IPS-NIHi7 (cell line): ENCODE measurements around the gene COX7A2.

Experiments
- DNase-seq: peaks from one replicate; pipeline ENCODE4 v3.0.0; 2012; ENCODE audit warnings: mixed read lengths; ENCODE audit errors: extremely low spot score

COX7A2 gene

DNA sequence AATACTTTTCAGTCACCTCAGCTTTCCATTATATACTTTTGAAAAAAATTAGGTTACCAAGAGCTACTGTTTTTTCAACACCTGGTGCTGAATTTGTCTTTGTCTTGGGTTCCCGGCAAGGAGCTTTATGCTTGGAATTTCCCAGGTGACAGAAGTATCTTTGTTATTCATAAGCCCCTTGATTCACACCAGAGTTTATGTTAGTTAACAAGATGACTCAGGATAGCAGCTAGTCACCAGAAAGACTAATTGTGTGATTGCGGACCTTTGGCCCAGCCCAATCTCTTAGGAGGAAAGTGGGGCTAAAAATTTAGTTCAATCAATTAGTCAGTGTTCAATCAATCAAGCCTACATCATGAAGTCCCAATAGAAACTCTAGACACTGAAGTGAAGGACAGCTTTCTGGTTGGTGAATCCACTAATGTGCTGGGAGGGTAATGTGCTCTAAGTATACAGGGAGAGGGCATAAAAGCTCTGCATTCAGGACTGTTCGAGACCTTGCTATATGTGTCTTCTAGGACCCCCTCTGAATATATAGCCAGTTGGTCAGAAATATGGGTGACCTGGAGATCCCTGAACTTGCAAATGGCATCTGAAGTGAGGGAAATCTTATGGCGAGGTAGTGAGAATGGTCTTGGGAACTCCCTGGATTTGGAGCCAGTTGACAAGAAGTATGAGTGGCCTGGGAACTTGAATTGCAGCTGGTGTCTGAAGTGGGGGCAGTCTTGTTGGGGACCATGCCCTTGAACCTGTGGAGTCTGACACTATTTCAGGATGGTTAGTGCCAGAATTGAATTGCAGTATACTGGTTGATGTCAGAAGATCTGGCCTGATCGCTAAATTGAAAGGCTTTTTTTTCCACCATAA, 24.8 kb upstream of the COX7A2 start:
- peak; percentile 45 for DNase-seq

GRCh38 chr6:75267461-75267860, 23.9 kb upstream of the COX7A2 start:
- DNase-seq: no peak

DNA sequence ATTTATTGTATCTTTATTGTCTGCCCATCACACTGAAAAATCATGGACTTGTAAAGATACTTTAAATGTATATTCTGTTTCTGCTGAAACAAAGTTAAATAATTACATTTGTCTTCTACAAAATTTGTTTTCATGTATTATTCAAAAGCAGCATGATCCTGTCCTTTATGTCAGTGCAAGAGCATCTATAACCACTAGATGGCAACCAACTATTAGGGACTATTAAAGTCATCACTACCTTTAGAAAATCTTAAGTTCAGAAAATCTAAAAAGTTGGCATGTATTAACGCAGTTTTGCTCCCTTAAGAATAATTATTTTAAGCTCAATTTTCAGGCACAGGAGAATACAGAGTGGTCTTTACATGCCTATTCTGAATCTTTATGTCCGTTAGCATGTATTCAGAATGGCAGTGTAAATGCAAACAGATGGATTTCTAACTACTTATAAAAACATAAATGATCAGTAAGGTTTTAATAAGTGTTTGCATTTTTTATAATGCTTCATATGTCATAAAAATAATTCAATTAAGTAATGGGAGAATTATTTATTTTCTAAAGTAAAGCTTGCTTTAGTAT, 23.2 kb upstream of the COX7A2 start:
- DNase-seq: no peak

DNA sequence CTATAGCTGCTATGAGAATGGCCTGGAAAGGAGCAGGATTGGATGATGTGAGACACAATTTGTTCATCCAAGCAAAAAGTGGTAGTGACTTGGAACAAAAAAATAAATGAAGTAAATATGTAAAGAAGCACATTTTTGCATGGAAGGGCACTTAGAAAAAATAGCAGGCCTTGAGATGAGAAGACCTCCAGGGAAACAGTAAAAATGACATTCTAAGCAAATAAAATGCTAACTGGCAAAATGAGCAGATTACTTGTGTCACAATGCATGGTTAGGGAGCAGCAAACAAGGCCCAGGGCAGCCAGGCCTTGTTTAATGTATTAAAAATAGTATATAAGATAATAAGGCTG, 19.8 kb upstream of the COX7A2 start:
- DNase-seq: no peak

GRCh38 chr6:75262716-75263400, 19.3 kb upstream of the COX7A2 start:
- DNase-seq: no peak

DNA sequence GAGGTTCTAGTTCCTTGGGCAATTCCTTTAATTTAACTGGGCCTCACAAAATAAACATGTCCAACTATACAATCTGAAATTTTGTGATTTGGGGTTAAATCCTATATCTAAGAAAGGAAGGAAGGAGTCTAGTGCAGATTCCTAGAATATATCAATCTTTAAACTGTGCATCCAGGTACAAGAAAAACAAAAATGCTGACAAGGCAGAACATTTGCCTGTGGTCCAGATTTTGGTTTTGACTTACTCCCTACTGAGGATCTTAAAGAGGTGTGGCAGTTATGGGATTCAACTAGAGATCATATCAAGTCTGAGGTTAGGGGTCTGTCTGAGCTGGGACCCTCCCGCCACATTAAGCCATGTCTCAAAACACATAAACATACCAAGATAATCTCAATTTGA, 17.7 kb upstream of the COX7A2 start:
- DNase-seq: no peak

GRCh38 chr6:75257343-75258087, 13.9 kb upstream of the COX7A2 start:
- no peak for DNase-seq

DNA sequence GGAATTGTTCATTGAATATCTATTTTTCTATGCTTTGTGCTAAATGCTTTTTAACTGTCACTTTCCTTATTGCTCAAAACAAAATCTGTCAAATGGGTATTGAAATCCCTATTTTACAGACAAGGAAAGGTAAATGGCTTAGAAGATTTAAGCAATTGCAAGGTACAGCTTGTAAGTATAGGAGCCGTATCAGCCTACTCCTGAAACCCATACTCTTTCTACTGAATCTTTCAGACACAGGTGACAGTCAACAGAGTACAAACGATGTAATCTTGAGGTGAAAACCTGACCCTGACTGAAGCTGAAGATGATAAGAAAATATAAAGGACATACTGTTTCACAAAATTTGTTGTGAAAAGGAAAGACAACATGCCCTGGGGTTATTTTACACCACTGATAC, 7.0 kb upstream of the COX7A2 start:
- DNase-seq: no peak

DNA sequence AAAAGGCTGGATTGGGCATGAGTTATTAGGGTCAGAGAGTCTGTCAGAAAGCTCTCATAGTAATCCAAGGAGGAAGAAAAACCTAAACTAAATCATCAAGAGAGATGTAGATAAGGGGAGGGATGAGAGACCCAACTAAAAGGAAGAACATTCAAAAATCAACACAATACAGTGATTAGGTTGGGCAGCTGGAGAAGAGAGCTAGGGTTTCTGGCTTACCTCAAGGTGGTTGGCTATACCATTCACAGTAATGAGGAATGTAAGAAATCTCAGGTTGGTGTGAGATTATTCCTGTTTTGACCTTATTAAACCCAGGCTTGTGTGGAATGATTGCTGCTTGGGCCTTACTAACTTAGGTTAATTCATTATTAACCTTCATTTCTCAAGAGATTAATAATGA, 6.2 kb upstream of the COX7A2 start:
- DNase-seq: no peak

DNA sequence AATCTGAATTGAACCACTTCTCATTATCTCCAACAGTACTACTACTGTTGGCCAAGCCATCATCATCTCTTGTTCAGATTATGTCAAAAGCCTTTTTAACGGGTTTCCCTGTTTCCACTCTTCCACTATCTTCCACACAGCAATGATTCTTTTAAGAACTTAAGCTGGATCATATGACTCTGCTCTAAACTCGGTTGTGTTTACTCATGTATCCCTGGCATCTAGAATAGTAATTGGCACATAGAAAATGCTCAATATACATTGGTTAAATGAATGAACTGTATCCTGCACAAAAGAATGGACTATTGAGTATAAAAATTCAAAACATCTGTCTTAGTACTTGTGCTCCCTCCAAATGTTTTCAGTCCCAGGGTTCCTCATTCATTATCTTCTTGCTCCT, 2.8 kb upstream of the COX7A2 start:
- DNase-seq: no peak

DNA sequence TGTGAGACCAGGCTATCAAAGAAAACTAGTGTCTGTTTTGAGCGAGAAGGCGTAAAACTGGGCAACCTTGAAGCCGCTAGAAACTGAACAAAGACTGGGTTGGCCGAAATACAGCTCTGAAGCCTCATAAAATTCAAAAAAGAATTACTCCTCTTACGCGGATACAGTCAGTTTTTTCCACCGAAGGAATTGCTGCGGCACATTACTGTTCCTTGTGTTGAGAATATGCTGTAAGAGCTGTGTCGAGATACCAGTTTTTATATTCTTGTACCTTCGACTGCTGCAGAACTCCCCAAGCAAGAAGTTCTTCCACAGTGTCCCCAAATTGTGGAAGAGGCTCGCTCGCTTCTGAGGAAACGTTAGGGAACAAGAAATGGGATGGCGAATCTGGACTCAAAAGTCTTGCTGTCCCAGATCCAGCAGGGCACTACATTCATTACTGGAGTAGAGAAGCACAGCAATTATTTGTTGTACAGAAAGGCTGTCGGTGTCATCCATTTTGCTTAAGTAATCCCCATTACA, 523 bp upstream of the COX7A2 start:
- DNase-seq: no peak

GRCh38 chr6:75236630-75237029, 7.0 kb downstream of the COX7A2 start:
- no peak for DNase-seq

GRCh38 chr6:75235271-75235670, 8.3 kb downstream of the COX7A2 start:
- DNase-seq: no peak

DNA sequence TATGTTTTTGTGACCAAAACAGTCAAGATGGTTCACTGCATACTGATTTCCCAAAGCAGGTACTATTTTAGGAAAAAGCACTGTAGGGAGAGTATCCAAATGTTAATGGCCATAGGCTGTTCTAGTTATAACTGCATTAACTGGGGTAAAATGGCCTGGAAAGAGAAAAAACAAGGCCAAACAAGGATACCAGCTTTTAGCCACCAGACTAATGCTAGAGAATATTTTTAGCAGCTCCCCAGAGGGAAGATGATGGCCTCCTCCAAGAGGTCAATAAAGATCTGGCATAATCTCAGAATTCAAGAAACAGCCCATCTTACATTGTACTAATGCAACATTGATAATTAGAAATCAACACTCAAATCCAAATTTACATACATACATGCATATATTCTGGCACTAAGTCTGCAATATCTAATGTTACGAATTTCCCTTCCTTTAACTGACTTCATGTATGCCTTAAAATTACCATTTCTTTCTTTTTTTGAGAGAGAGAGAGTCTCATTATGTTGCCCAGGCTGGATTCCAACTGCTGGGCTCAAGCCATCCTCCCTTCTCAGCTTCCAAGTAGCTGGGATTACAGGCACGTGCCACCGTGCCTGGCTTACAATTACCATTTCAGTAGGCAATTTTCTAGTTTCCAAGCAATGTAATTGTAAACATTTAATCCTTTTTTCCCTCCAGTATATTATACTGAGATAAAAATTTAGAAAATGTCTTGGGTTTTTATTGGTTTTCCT, 9.3 kb downstream of the COX7A2 start:
- DNase-seq: no peak

GRCh38 chr6:75233092-75233615, 10.4 kb downstream of the COX7A2 start:
- DNase-seq: no peak

- DNase-seq: peak; percentile 59
These were observed 12.9 kb downstream of the COX7A2 start for GRCh38 chr6:75230484-75231325.

DNA sequence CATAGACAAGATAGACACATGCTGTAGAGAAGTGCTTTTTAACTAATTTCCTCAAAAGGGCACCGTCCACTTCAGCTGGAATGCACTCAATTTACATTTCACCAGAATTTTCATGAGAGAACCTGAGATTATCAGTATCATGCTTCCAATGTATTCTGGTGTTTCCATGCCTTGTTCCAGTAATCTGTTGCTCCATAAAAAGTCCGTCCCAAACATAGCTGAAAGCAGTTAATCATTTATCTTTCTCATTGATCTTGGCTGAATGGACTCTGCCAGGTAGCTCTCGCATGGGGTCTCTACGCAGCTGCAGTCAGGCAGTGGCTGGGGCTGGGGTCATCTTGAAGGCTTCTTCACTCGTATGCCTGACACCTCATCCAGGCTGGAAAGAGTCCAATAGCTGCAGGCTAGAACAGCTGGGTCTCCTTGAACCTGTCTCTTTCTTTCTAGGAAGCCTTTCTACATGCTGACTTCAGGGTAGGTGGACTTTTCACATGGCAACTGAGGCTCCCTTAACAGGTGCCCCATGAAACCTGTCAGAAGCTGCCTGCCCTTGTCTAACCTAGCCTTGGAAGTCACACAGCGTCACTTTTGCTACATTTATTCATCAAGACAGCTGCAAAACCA, 19.2 kb downstream of the COX7A2 start:
- no peak for DNase-seq

GRCh38 chr6:75223428-75223827, 20.2 kb downstream of the COX7A2 start:
- no peak for DNase-seq

DNA sequence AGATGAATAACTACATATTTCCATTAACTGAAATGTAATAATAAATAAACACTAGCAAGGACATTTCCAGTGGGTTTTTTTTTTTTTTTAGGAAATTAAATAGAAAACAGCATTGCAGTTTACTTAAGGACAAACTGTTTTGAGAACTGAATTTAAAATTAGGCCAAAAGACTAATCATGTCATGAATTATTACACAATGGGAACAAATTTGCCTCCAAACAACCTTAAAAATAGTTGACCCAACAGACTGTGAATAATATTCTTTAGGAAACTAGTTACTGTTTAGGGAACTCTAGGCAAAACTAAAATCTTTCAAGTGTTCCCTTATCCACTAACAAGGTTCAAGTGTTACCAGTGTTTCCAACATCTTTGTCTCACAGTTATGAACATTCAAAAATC, 21.3 kb downstream of the COX7A2 start:
- no peak for DNase-seq

- DNase-seq: no peak
These were observed 22.5 kb downstream of the COX7A2 start for GRCh38 chr6:75221116-75221515.
